Uterus (tissue), 2 donors: ENCODE measurements around the gene ADD3.

Experiments
- POLR2A ChIP-seq, 2 donors: fragments of 450-650 bp; IDR thresholded peaks; one replicate each; pipeline ENCODE4 v1.6.1; 2016; ENCODE audit warnings: antibody characterized with exemption in 2 of 2, mild to moderate bottlenecking in 1 of 2, moderate library complexity in 1 of 2
- TF ChIP-seq, protein P1 (sequence below), 4 experiments: fragments of 200-600 bp in 2 of 4; fragments of 450-650 bp in 2 of 4; sonication (generic) in 2 of 4; IDR thresholded peaks; one replicate each; pipeline ENCODE4 v1.5.1; 2016 to 2019; ENCODE audit warnings: antibody characterized with exemption in 4 of 4, mild to moderate bottlenecking in 2 of 4, moderate library complexity in 1 of 4

DNA sequence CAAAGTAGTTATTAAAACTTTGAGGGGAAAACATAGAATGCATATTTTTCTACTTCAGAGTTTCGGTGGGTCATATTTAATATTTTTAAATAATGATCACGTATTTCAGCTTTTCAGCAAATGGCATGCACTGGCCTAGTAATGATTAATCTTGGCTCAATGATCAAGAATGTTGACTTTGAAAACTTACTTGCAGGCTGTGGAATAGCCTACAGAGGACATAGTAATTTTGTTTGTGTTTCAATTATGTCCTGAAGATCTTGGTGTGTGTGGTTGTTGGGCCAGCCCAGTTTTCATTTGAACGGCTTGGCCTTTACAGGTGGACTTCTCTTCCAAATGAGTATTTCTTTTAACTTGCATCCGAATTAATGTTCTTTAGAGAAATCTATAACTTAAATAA is 35.1 kb downstream of the ADD3 start:
- TF ChIP-seq, protein P1, sequence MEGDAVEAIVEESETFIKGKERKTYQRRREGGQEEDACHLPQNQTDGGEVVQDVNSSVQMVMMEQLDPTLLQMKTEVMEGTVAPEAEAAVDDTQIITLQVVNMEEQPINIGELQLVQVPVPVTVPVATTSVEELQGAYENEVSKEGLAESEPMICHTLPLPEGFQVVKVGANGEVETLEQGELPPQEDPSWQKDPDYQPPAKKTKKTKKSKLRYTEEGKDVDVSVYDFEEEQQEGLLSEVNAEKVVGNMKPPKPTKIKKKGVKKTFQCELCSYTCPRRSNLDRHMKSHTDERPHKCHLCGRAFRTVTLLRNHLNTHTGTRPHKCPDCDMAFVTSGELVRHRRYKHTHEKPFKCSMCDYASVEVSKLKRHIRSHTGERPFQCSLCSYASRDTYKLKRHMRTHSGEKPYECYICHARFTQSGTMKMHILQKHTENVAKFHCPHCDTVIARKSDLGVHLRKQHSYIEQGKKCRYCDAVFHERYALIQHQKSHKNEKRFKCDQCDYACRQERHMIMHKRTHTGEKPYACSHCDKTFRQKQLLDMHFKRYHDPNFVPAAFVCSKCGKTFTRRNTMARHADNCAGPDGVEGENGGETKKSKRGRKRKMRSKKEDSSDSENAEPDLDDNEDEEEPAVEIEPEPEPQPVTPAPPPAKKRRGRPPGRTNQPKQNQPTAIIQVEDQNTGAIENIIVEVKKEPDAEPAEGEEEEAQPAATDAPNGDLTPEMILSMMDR (IDR thresholded peaks at IDR 0.05) = no peak
- no peak for TF ChIP-seq POLR2A (IDR thresholded peaks at IDR 0.05)
